Retinal pigment epithelial cell (primary cell): ENCODE measurements around the gene FUT3.
"Not testable (repeated sequence)": the region's sequence is repeated elsewhere in the genome, so short reads cannot be mapped to it uniquely, and the experiment has no call there.

Experiments
- DNase-seq: peaks from one replicate; pipeline ENCODE4 v3.0.0-alpha.2; 2010; ENCODE audit warnings: low read depth
- H3K4me3 ChIP-seq: 2 replicates; pipeline ENCODE4 v1.5.1; 2011; ENCODE audit warnings: mild to moderate bottlenecking, low read length, control low read depth, moderate library complexity
- CTCF ChIP-seq: conservative IDR thresholded peaks from 2 replicates; pipeline ENCODE4 v1.5.1; 2011; ENCODE audit warnings: low read depth, low read length, control low read depth, inconsistent platforms

Gene FUT3

GRCh38 chr19:5880604-5881078 is 29.4 kb upstream of the FUT3 start:
- DNase-seq: peak; percentile 21
- H3K4me3 ChIP-seq: no peak overlapping the region

GRCh38 chr19:5880196-5880595 is 28.9 kb upstream of the FUT3 start:
- TF ChIP-seq CTCF: no peak
- no peak overlapping the region for H3K4me3 ChIP-seq
- no peak for DNase-seq

More at GRCh38 chr19:5880604-5881078, 29.4 kb upstream of the FUT3 start:
- no peak for TF ChIP-seq CTCF

GRCh38 chr19:5877882-5878281 is 26.6 kb upstream of the FUT3 start:
- TF ChIP-seq CTCF: no peak
- no peak overlapping the region for H3K4me3 ChIP-seq
- DNase-seq: no peak

GRCh38 chr19:5877427-5877826 is 26.2 kb upstream of the FUT3 start:
- no peak overlapping the region for H3K4me3 ChIP-seq
- no peak for TF ChIP-seq CTCF
- no peak for DNase-seq

- DNase-seq, H3K4me3 ChIP-seq: not testable (repeated sequence)
Measured at GRCh38 chr19:5874496-5874895, 23.2 kb upstream of the FUT3 start.

- H3K4me3 ChIP-seq: no peak overlapping the region
- no peak for DNase-seq
- no peak for TF ChIP-seq CTCF
Measured at GRCh38 chr19:5873617-5874199, 22.5 kb upstream of the FUT3 start.

- no peak for TF ChIP-seq CTCF
- DNase-seq: no peak
- no peak overlapping the region for H3K4me3 ChIP-seq
Measured at GRCh38 chr19:5870986-5871394, 19.7 kb upstream of the FUT3 start.
